ENCODE data around the gene DXO. TPM values are rescaled to one million over a fixed set of nuclear protein-coding genes. Genes with fewer than 3 reads are reported as not detected.

The DXO gene
- total and polyA plus RNA-seq, 8 donors: 16.2 to 28.3 (median 25.0) TPM

- H3K4me3 ChIP-seq: no peak overlapping the region
- no peak for TF ChIP-seq CTCF (IDR thresholded peaks at IDR 0.05)
- intact Hi-C loops (cut with DNase I): no loop called here
Observed at GRCh38 chr6:31963921-31964320, 8.0 kb downstream of the DXO start.

GRCh38 chr6:31961616-31962015, 10.3 kb downstream of the DXO start:
- Histone ChIP-seq H3K4me3 (no peak overlapping the region), H3K27ac (no peak overlapping the region), H3K27me3 (no peaks in the 10 kb centered on the region), H3K9me3 (no peaks in the 10 kb centered on the region), H3K36me3 (peaks cover 0 to 71% of the 10 kb centered on the region in 2 donors), H3K4me1 (peaks cover 13 to 32% of the 10 kb centered on the region in 2 donors)
- intact Hi-C loops (cut with DNase I): no loop called here
- DNase-seq: peak in 1 of 4 donors; percentile 71
- TF ChIP-seq CTCF (IDR thresholded peaks at IDR 0.05): no peak
- no peak for ATAC-seq

More at GRCh38 chr6:31963921-31964320, 8.0 kb downstream of the DXO start:
- H3K27ac ChIP-seq: no peak overlapping the region
- no peak for ATAC-seq
- no peak for DNase-seq
- H3K9me3 ChIP-seq: no peaks in the 10 kb centered on the region
- no peaks in the 10 kb centered on the region for H3K27me3 ChIP-seq
- peaks cover 0 to 89% of the 10 kb centered on the region in 2 donors for H3K36me3 ChIP-seq
- peaks cover 6 to 14% of the 10 kb centered on the region in 2 donors for H3K4me1 ChIP-seq

GRCh38 chr6:31958741-31959739, 12.9 kb downstream of the DXO start, which contains the start of the genes NELFE and SKIC2:
Gene NELFE (minus strand): TSS chr6:31958971. CDS start chr6:31958446, 525 bp downstream.
Gene SKIC2 (plus strand): TSS chr6:31959175. CDS start chr6:31959193, 18 bp downstream.
- H3K4me1 ChIP-seq: peaks cover 13 to 32% of the 10 kb centered on the region in 2 donors
- peak; percentile 96 to 99 (median 99) for DNase-seq
- TF ChIP-seq CTCF (IDR thresholded peaks at IDR 0.05): peak in 1 of 2 donors; percentile 13
- intact Hi-C loops (cut with DNase I): loop anchor here in 1 of 2 donors (10.0 kb wide), 1 partner anchor 284 kb away; no protein-coding TSS in a partner anchor
- peak within 1 kb of the TSS; percentile 66 to 97 for H3K4me3 ChIP-seq
- H3K27me3 ChIP-seq: no peaks in the 10 kb centered on the region
- ATAC-seq: peak; percentile 100
- H3K27ac ChIP-seq: peak within 1 kb of the TSS; percentile 82 to 85
- peaks cover 0 to 71% of the 10 kb centered on the region in 2 donors for H3K36me3 ChIP-seq
- H3K9me3 ChIP-seq: no peaks in the 10 kb centered on the region

- intact Hi-C loops (cut with DNase I): loop anchor here in 1 of 2 donors (10.0 kb wide), 1 partner anchor 284 kb away; no protein-coding TSS in a partner anchor
- H3K36me3 ChIP-seq: peaks cover 0 to 71% of the 10 kb centered on the region in 2 donors
- peaks cover 13 to 32% of the 10 kb centered on the region in 2 donors for H3K4me1 ChIP-seq
- ATAC-seq: peak; percentile 4
- DNase-seq: peak in 1 of 4 donors; percentile 39
- H3K4me3 ChIP-seq: peak overlapping the region; percentile 66 to 97
- no peak for TF ChIP-seq CTCF (IDR thresholded peaks at IDR 0.05)
- H3K27ac ChIP-seq: peak overlapping the region; percentile 56 to 85
- H3K27me3 ChIP-seq: no peaks in the 10 kb centered on the region
- no peaks in the 10 kb centered on the region for H3K9me3 ChIP-seq
Observed at GRCh38 chr6:31958412-31958740, 13.6 kb downstream of the DXO start.

GRCh38 chr6:31956796-31957195, 15.1 kb downstream of the DXO start:
- Histone ChIP-seq H3K27ac (no peak overlapping the region), H3K27me3 (no peaks in the 10 kb centered on the region), H3K4me1 (peaks cover 13 to 32% of the 10 kb centered on the region in 2 donors), H3K36me3 (peaks cover 0 to 70% of the 10 kb centered on the region in 2 donors), H3K9me3 (no peaks in the 10 kb centered on the region), H3K4me3 (no peak overlapping the region)
- no peak for TF ChIP-seq CTCF (IDR thresholded peaks at IDR 0.05)
- intact Hi-C loops (cut with DNase I): loop anchor here in 1 of 2 donors (10.0 kb wide), 1 partner anchor 282 kb away; no protein-coding TSS in a partner anchor
- DNase-seq: peak in 1 of 4 donors; percentile 3
- no peak for ATAC-seq
